ENCODE results near the gene VAMP1. TPM values are rescaled to one million over a fixed set of nuclear protein-coding genes. Genes with fewer than 3 reads are reported as not detected.

The VAMP1 gene
- total and polyA plus RNA-seq, 2 of the 4 experiments (the other 2 are of a cell fraction), result 7.2 to 21.9 TPM

DNA sequence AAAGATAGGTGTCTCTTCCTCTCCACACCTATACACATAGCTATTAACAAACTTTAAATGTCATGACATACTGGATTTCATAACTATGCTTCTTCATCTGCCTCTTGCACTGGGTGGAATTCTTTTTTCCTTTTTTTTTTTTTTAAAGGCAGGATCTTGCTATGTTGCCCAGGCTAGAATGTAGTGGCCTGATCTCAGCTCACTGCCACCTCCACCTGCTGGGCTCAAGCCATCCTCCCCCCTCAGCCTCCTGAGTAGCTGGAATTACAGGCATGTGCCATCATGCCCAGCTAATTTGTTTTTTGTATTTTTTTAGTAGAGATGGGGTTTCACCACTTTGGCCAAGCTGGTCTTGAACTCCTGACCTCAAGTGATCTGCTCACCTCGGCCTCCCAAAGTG is 17.8 kb upstream of the VAMP1 start:
- no peak for DNase-seq
- no CpG with 5 or more reads among the region's 1 CpG for WGBS, 2 experiments (ENCODE audit: extremely low coverage in 2 of 2, insufficient read length in 1 of 2)
- no peak overlapping the region for H2AFZ ChIP-seq (replicated peaks; ENCODE audit: low read length, poor library complexity)
- no peak overlapping the region for H3K4ac ChIP-seq (ENCODE audit: low read depth, low read length)
- in situ Hi-C loops (cut with MboI; ENCODE audit: low sequenced_read_pairs), result no loop called here
- no peak overlapping the region for H3K4me3 ChIP-seq (ENCODE audit: insufficient read depth, low read depth, low read length)
- H4K91ac ChIP-seq (ENCODE audit: insufficient read depth, low read depth, low read length), result no peak overlapping the region
- H3K27ac ChIP-seq (ENCODE audit: insufficient read depth, low read length), result no peak overlapping the region
- no peak overlapping the region for H3K9ac ChIP-seq (ENCODE audit: low read depth, low read length)
- no peaks in the 10 kb centered on the region; the same call in 1 of the 2 replicates for H3K4me1 ChIP-seq (ENCODE audit: control insufficient read depth, insufficient read depth, low read length)
- no peak overlapping the region for H3K23ac ChIP-seq (ENCODE audit: low read depth, low read length)
- no peaks in the 10 kb centered on the region for H3K36me3 ChIP-seq (ENCODE audit: control insufficient read depth, insufficient read depth, low read length)
- ChIA-PET CTCF (interaction anchor here (0.9 kb wide), 1 partner anchor 64 kb away, joined by 3 read pairs; no protein-coding TSS in a partner anchor), POLR2A (ENCODE audit: unreplicated experiment) (no interaction called here)
- no peaks in the 10 kb centered on the region for H3K9me3 ChIP-seq (ENCODE audit: control insufficient read depth, insufficient read depth, low read length)
- BruUV-seq (replicated peaks), result no TSS peak
- peaks cover 13 to 14% of the 10 kb centered on the region in 2 experiments for H3K79me1 ChIP-seq (ENCODE audit: low read depth in 1 of 2, low read length in 2 of 2)
- intact Hi-C loops (cut with micrococcal nuclease), result no loop called here
- no peak overlapping the region for H2BK20ac ChIP-seq (ENCODE audit: low read depth, low read length)
- no peak overlapping the region for H3K18ac ChIP-seq (ENCODE audit: low read depth, low read length)
- no peak overlapping the region for H2BK15ac ChIP-seq (ENCODE audit: low read depth, low read length)
- no peak overlapping the region for H3K56ac ChIP-seq (ENCODE audit: extremely low read depth, insufficient read depth, low read length)
- H3K14ac ChIP-seq (replicated peaks; ENCODE audit: low read depth, low read length), result no peak overlapping the region
- no peak overlapping the region for H2AK9ac ChIP-seq (replicated peaks; ENCODE audit: low read depth, low read length, poor library complexity)
- no peak overlapping the region for H4K8ac ChIP-seq (ENCODE audit: low read depth in 2 of 2, low read length in 2 of 2)
- H2BK120ac ChIP-seq (ENCODE audit: low read depth, low read length), result no peak overlapping the region
- no peak overlapping the region for H2AK5ac ChIP-seq (ENCODE audit: low read depth, low read length)
- peaks cover 4% of the 10 kb centered on the region for H3K9me1 ChIP-seq (ENCODE audit: insufficient read depth, low read length)
- no peak overlapping the region for H3K4me2 ChIP-seq (ENCODE audit: low read depth, low read length)
- TF ChIP-seq NFE2L2 (IDR thresholded peaks at IDR 0.05; ENCODE audit: low read depth, low read length) (no peak), MXI1 (IDR thresholded peaks at IDR 0.05; ENCODE audit: borderline replicate concordance, low read depth, low read length) (no peak), POLR2A (IDR thresholded peaks at IDR 0.05; ENCODE audit: low read depth, low read length) (no peak), FOS (IDR thresholded peaks at IDR 0.05; ENCODE audit: low read depth, low read length) (no peak), CHD1 (IDR thresholded peaks at IDR 0.05; ENCODE audit: low read depth, low read length) (no peak), BHLHE40 (IDR thresholded peaks at IDR 0.05; ENCODE audit: low read depth, low read length) (no peak), USF2 (IDR thresholded peaks at IDR 0.05; ENCODE audit: low read depth, low read length) (no peak), RFX5 (IDR thresholded peaks at IDR 0.05; ENCODE audit: low read depth, low read length) (no peak), MAZ (IDR thresholded peaks at IDR 0.05; ENCODE audit: borderline replicate concordance, low read depth, low read length) (no peak), MAFK (IDR thresholded peaks at IDR 0.05; ENCODE audit: low read depth, low read length) (no peak), RCOR1 (IDR thresholded peaks at IDR 0.05; ENCODE audit: insufficient replicate concordance, low read length) (no peak), RAD21 (IDR thresholded peaks at IDR 0.05; ENCODE audit: low read length) (no peak), CEBPB (IDR thresholded peaks at IDR 0.05; ENCODE audit: low read depth, low read length) (no peak), SMC3 (IDR thresholded peaks at IDR 0.05; ENCODE audit: low read depth, low read length) (no peak)
- TF ChIP-seq, protein P1, sequence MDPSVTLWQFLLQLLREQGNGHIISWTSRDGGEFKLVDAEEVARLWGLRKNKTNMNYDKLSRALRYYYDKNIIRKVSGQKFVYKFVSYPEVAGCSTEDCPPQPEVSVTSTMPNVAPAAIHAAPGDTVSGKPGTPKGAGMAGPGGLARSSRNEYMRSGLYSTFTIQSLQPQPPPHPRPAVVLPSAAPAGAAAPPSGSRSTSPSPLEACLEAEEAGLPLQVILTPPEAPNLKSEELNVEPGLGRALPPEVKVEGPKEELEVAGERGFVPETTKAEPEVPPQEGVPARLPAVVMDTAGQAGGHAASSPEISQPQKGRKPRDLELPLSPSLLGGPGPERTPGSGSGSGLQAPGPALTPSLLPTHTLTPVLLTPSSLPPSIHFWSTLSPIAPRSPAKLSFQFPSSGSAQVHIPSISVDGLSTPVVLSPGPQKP (IDR thresholded peaks at IDR 0.05; ENCODE audit: borderline replicate concordance, low read depth, low read length), result no peak
- TF ChIP-seq, protein P2, sequence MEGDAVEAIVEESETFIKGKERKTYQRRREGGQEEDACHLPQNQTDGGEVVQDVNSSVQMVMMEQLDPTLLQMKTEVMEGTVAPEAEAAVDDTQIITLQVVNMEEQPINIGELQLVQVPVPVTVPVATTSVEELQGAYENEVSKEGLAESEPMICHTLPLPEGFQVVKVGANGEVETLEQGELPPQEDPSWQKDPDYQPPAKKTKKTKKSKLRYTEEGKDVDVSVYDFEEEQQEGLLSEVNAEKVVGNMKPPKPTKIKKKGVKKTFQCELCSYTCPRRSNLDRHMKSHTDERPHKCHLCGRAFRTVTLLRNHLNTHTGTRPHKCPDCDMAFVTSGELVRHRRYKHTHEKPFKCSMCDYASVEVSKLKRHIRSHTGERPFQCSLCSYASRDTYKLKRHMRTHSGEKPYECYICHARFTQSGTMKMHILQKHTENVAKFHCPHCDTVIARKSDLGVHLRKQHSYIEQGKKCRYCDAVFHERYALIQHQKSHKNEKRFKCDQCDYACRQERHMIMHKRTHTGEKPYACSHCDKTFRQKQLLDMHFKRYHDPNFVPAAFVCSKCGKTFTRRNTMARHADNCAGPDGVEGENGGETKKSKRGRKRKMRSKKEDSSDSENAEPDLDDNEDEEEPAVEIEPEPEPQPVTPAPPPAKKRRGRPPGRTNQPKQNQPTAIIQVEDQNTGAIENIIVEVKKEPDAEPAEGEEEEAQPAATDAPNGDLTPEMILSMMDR (conservative IDR thresholded peaks at IDR 0.05; ENCODE audit: low read depth, low read length), result no peak
- ATAC-seq (ENCODE audit: low read depth), result no peak
- no peak overlapping the region for H4K5ac ChIP-seq (ENCODE audit: low read depth, low read length)
- dilution Hi-C loops (cut with HindIII; ENCODE audit: low sequenced_read_pairs, unreplicated experiment), result no loop called here
- H4K20me1 ChIP-seq (ENCODE audit: insufficient read depth, low read length), result peaks cover under 1% of the 10 kb centered on the region
- H3K27me3 ChIP-seq (ENCODE audit: control insufficient read depth, insufficient read depth, low read length), result no peaks in the 10 kb centered on the region
- H2BK5ac ChIP-seq (ENCODE audit: low read depth, low read length, poor library complexity, severe bottlenecking), result no peak overlapping the region
